SKM-1 (cell line): ENCODE results near the gene IL1F10.

ENCODE experiments used
- DNase-seq: peaks from one replicate; lab custom pipeline; 2025; ENCODE audit not compliant: unreplicated experiment; lab: John Stamatoyannopoulos, UW

IL1F10 gene

DNA sequence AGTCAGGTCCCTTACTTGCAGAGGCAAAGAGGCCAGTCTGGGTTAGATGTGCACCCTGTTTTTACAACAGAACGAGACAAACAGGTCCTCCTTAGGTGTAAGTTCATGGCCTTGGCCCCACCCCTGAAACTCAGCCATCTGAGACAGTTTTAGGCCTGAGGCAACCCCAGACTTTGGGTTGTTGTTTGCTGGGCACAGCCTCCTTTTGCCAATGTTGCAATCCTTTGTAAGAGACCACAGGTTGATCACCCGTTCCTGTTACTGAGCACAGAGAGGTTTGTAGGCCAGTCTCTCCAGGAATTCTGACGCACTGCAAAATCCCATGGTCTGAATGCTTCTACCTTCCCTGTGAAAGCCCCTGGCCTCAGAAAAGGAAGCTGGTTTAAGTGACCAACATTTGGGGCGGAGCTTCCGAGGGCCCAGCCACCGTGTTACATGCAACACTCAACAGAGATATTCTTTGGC lies 44.1 kb downstream of the IL1F10 start:
- peak; percentile 46 for DNase-seq

- DNase-seq = no peak
Measured at GRCh38 chr2:113112441-113112840, 44.7 kb downstream of the IL1F10 start.

DNA sequence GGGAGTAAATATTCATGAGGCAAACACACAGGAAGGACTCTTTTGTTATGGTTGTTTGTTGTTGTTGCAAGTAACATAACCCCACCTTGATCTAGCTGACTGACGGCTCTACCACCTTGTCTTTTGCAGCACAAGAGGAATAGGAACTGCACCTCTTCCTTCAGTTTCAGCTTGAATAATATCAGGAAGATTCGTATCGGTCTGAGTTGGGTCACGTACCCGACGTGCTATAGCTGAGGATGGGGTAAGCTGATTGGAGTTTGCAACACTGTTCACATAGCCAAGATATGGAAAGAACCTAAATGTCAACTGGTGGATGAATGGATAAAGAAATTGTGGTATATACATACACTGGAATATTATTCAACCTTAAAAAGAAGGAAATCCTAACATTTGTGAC lies 45.1 kb downstream of the IL1F10 start:
- DNase-seq = no peak

- DNase-seq = no peak
Measured at GRCh38 chr2:113113807-113114206, 46.0 kb downstream of the IL1F10 start.

DNA sequence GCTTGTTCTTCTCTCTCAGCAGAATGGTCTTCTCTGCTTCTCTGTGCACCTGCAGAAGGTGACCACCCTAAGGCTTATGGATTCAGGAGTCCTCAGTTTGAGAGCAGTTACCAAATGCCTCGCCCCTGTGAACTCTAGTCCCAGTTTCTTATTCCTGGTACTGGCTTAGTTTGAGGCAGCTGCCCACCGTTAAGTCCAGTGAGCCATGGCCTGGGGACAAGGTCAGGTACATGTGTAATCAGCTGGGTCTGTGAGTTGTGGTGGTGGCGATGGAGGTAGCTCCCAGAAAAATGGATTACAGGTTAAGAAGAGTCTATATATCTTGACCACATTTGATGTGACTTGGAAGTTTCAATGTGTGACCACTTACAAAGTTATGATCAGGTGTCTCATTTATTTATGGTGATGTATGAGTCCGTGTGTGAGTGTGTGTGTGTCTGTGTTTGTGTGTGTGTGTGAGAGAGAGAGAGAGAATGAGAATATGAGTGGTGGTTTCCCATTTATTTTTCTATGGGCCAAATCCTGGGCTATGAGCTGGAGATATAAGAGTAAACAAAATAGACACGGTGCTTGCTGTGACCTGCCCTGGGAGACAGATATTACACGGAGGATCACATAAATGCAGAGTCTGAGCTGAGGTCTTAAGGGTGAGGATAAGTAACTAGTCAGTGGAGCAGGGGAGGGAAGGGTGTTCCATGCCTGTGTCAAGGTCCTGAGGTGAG lies 46.6 kb downstream of the IL1F10 start:
- DNase-seq = no peak

- no peak for DNase-seq
Measured at GRCh38 chr2:113114996-113115395, 47.2 kb downstream of the IL1F10 start.

DNA sequence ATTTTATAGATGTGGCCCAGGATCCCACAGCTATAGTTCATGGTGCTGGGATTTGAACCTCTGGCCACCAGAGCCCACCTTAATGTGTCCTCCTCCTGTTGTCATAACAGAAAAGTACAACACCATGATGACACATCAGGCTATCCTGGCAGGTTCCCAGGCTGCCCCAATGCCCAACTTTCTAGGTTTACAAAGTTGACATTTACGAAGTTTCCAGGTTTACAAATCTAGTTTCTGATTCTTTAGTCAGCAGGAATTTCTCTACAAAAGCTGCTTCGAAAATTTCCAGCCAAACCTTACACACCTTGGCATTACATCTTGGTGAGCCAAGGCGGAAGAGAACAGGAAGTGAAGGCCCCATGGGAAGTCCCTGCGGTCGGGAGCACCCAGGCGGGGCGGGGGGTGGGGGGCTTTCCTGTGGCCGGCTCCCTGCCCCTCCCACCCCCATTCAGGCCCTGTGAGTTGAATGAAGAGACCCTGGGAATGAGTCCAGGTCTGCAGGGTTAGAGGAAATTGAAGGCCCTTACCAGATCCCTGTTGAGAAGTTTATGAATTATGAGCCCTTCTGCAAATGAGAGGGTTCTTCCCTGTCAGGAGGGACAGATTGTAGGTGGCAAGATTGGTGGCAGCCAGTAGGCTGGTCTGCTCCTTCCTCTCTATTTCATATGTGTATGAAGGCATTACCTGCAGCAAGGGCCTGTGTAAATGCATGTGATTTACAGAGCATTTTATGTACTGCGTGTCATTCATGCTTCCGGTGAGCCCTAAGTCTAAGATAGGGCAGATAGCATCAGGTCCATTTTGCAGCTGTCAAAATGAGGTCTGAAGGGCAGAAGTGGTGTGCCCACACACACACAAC lies 48.6 kb downstream of the IL1F10 start:
- DNase-seq = no peak

DNA sequence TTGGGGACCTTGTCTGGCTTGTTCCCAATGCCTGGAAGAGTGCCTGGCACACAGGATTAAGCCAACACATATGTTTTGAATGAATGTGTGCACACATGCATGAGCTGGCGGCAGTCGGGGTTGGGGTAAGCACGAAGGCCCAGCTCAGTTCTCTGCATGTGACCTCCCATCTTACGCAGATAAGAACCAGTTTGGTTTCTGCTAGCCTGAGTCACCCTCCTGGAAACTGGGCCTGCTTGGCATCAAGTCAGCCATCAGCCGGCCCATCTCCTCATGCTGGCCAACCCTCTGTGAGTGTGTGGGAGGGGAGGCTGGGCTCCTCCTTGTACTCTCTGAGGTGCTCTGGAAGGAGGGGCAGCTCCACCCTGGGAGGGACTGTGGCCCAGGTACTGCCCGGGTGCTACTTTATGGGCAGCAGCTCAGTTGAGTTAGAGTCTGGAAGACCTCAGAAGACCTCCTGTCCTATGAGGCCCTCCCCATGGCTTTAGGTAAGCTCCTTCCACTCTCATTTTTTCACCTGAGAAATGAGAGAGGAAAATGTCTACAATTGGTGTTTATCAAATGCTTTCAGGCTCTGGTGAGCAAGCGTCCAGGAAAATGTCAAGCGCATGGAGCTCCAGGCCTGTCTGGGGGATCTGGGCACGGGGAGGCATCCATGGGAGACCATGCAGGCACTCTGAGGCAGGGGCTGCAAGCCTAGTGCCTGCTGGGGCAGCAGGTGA lies 49.9 kb downstream of the IL1F10 start:
- DNase-seq = no peak

GRCh38 chr2:113118263-113118657 lies 50.5 kb downstream of the IL1F10 start:
- DNase-seq = no peak

GRCh38 chr2:113119111-113119510 lies 51.3 kb downstream of the IL1F10 start:
- no peak for DNase-seq

DNA sequence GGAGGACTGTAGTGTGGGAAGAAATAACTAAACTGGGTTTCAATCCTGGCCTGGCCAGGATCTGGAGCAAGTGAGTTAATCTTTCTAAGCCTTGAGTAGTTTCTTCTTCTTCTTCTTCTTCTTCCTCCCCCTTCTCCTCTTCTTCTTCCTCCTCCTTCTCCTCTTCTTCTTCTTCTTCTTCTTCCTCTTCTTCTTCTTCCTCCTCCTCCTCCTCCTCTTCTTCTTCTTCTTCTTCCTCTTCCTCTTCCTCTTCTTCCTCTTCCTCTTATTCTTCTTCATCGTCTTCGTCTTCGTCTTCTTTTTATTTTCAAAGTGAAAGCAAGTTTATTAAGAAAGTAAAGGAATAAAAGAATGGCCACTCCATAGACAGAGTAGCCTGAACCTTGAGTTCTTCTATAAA lies 53.1 kb downstream of the IL1F10 start:
- no peak for DNase-seq

DNA sequence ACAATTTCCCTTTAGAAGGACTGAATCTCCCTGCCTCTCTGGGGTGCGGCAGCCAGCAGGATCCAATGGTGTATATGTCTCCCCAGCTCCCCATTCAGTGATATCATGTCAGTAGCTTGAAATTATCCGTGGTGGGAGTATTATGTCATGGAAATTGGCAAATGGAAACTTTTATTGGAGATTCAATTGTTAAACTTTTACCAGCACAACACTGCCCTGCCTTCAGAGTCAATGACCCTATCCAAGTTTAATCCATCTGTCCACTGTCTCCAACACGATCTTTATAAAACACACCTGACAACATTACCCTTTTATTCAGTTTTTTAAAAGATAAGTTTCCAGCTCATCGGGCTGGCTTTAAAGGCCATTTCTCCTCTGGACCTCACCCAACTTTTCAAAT lies 54.6 kb downstream of the IL1F10 start:
- no peak for DNase-seq

DNA sequence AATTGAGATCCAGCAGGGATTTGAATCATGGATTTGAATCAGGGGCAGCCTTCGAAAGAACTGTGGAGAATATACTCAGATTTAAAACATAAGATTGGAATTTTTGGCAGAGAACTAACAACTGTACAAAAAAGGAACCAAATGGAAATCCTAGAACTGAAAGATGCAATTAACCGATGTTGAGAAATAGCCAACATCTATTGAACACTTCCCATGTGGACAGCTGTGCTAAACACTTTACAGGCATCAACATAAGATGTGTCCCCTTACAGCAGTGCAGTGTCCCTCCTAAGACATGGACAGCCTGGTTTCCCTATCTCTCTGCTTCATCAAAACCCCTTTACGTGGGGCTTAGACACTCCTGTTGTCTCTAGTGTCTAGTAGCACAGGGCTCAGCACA lies 56.0 kb downstream of the IL1F10 start:
- DNase-seq = peak; percentile 37

DNA sequence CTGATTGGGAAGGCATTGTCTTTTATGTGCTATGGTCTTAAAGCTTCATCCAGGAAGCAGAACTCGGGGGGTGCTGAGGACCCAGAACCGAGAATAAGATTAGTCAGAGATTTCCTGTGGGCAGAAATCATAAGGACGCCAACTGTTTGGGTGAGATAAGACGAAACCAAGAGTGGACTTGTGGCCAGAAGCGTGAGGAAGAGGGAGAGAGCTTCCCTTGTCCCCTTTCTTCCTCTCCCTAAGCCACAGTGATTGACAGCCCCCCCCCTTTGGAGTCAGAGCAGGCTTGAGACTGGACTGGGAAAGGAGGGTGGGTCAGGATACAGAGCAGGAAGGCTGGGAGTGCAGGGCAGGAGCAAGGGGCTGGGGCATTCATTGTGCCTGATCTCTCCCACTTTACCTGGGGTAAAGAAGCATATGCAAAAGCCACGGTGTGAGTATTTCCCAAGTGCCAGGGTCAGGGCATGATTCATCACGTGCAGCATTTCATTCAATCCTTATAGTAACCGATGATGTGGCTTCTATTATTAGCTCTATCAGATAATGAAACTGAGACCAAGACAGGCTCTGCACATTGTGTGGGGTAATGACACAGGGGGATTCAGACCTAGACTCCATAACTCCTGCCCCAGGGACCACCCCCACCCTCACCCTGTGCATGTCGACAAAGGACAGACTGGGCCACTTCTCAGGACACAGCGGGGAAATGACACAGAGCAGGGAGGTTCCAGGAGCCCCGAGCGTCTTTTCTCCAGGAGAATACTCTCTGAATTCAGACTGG lies 56.6 kb downstream of the IL1F10 start:
- peak; percentile 37 for DNase-seq
